Measurements from ENCODE around the gene TRIM62.
A peak's percentile ranks its signal among the peaks of the same experiment; 100 is the strongest.
"Not testable (repeated sequence)": the region's sequence is repeated elsewhere in the genome, so short reads cannot be mapped to it uniquely, and the experiment has no call there.

The TRIM62 gene

GRCh38 chr1:33148615-33149014, 33.2 kb downstream of the TRIM62 start:
- Mint-ChIP-seq H3K27ac (ENCODE audit: low read depth) (no peak overlapping the region), H3K36me3 (ENCODE audit: insufficient read depth) (peaks cover 1% of the 10 kb centered on the region)
- no peak for DNase-seq (ENCODE audit: low spot score in 2 of 2)

GRCh38 chr1:33147997-33148314, 33.9 kb downstream of the TRIM62 start:
- H3K4me3 Mint-ChIP-seq = no peak overlapping the region
- H3K4me1 Mint-ChIP-seq = no peaks in the 10 kb centered on the region

More at GRCh38 chr1:33148615-33149014, 33.2 kb downstream of the TRIM62 start:
- no peaks in the 10 kb centered on the region for H3K4me1 Mint-ChIP-seq
- no peak for ATAC-seq (replicated peaks; ENCODE audit: extremely low read depth, poor library complexity, severe bottlenecking)
- H3K4me3 Mint-ChIP-seq = no peak overlapping the region
- no peaks in the 10 kb centered on the region for H3K27me3 Mint-ChIP-seq
- H3K9me3 Mint-ChIP-seq = no peaks in the 10 kb centered on the region

GRCh38 chr1:33147275-33147996, 34.4 kb downstream of the TRIM62 start:
- Mint-ChIP-seq H3K27me3 (no peaks in the 10 kb centered on the region), H3K27ac (ENCODE audit: low read depth) (peak overlapping the region; percentile 70), H3K36me3 (ENCODE audit: insufficient read depth) (peaks cover 1% of the 10 kb centered on the region), H3K9me3 (no peaks in the 10 kb centered on the region), H3K4me3 (no peak overlapping the region), H3K4me1 (no peaks in the 10 kb centered on the region)
- ATAC-seq (replicated peaks; ENCODE audit: extremely low read depth, poor library complexity, severe bottlenecking) = no peak
- DNase-seq (ENCODE audit: low spot score in 2 of 2) = no peak

More at GRCh38 chr1:33147997-33148314, 33.9 kb downstream of the TRIM62 start:
- no peak for ATAC-seq (replicated peaks; ENCODE audit: extremely low read depth, poor library complexity, severe bottlenecking)
- Mint-ChIP-seq H3K27ac (ENCODE audit: low read depth) (no peak overlapping the region), H3K9me3 (no peaks in the 10 kb centered on the region), H3K27me3 (no peaks in the 10 kb centered on the region), H3K36me3 (ENCODE audit: insufficient read depth) (peaks cover 1% of the 10 kb centered on the region)
- DNase-seq (ENCODE audit: low spot score in 2 of 2) = no peak

- Mint-ChIP-seq H3K4me3 (no peak overlapping the region), H3K27ac (ENCODE audit: low read depth) (peak overlapping the region; percentile 70), H3K4me1 (peaks cover 5% of the 10 kb centered on the region), H3K36me3 (ENCODE audit: insufficient read depth) (peaks cover 3% of the 10 kb centered on the region), H3K9me3 (no peaks in the 10 kb centered on the region), H3K27me3 (no peaks in the 10 kb centered on the region)
- ATAC-seq (replicated peaks; ENCODE audit: extremely low read depth, poor library complexity, severe bottlenecking) (no peak), DNase-seq (ENCODE audit: low spot score in 2 of 2) (no peak)
Observed at GRCh38 chr1:33146003-33146402, 35.8 kb downstream of the TRIM62 start.

GRCh38 chr1:33143698-33144097, 38.1 kb downstream of the TRIM62 start:
- ATAC-seq (replicated peaks; ENCODE audit: extremely low read depth, poor library complexity, severe bottlenecking) (no peak), DNase-seq (ENCODE audit: low spot score in 2 of 2) (no peak)
- no peaks in the 10 kb centered on the region for H3K27me3 Mint-ChIP-seq
- H3K9me3 Mint-ChIP-seq = no peaks in the 10 kb centered on the region
- H3K36me3 Mint-ChIP-seq (ENCODE audit: insufficient read depth) = peaks cover 3% of the 10 kb centered on the region
- H3K4me1 Mint-ChIP-seq = peaks cover 16% of the 10 kb centered on the region
- H3K27ac Mint-ChIP-seq (ENCODE audit: low read depth) = no peak overlapping the region
- H3K4me3 Mint-ChIP-seq = no peak overlapping the region

- H3K4me3 Mint-ChIP-seq = no peak overlapping the region
- no peaks in the 10 kb centered on the region for H3K9me3 Mint-ChIP-seq
- H3K27me3 Mint-ChIP-seq = no peaks in the 10 kb centered on the region
- peaks cover 16% of the 10 kb centered on the region for H3K4me1 Mint-ChIP-seq
- peak overlapping the region; percentile 61 for H3K27ac Mint-ChIP-seq (ENCODE audit: low read depth)
- peaks cover 3% of the 10 kb centered on the region for H3K36me3 Mint-ChIP-seq (ENCODE audit: insufficient read depth)
- ATAC-seq (replicated peaks; ENCODE audit: extremely low read depth, poor library complexity, severe bottlenecking) = no peak
- DNase-seq (ENCODE audit: low spot score in 2 of 2) = no peak
Observed at GRCh38 chr1:33143176-33143575, 38.7 kb downstream of the TRIM62 start.

GRCh38 chr1:33142483-33143064, 39.3 kb downstream of the TRIM62 start:
- Mint-ChIP-seq H3K9me3 (no peaks in the 10 kb centered on the region), H3K36me3 (ENCODE audit: insufficient read depth) (peaks cover 3% of the 10 kb centered on the region), H3K27me3 (no peaks in the 10 kb centered on the region), H3K4me3 (no peak overlapping the region), H3K4me1 (peaks cover 16% of the 10 kb centered on the region), H3K27ac (ENCODE audit: low read depth) (peak overlapping the region; percentile 61)
- ATAC-seq (replicated peaks; ENCODE audit: extremely low read depth, poor library complexity, severe bottlenecking) (no peak), DNase-seq (ENCODE audit: low spot score in 2 of 2) (no peak)

- Mint-ChIP-seq H3K9me3 (no peaks in the 10 kb centered on the region), H3K27me3 (no peaks in the 10 kb centered on the region), H3K27ac (ENCODE audit: low read depth) (no peak overlapping the region), H3K4me1 (peaks cover 16% of the 10 kb centered on the region), H3K4me3 (no peak overlapping the region), H3K36me3 (ENCODE audit: insufficient read depth) (peaks cover 3% of the 10 kb centered on the region)
- no peak for ATAC-seq (replicated peaks; ENCODE audit: extremely low read depth, poor library complexity, severe bottlenecking)
- no peak for DNase-seq (ENCODE audit: low spot score in 2 of 2)
Observed at GRCh38 chr1:33141781-33142180, 40.1 kb downstream of the TRIM62 start.

GRCh38 chr1:33141216-33141615, 40.6 kb downstream of the TRIM62 start:
- no peaks in the 10 kb centered on the region for H3K9me3 Mint-ChIP-seq
- H3K36me3 Mint-ChIP-seq (ENCODE audit: insufficient read depth) = peaks cover 3% of the 10 kb centered on the region
- H3K27me3 Mint-ChIP-seq = no peaks in the 10 kb centered on the region
- H3K4me3 Mint-ChIP-seq = no peak overlapping the region
- peaks cover 18% of the 10 kb centered on the region for H3K4me1 Mint-ChIP-seq
- peak overlapping the region; percentile 45 for H3K27ac Mint-ChIP-seq (ENCODE audit: low read depth)
- ATAC-seq (replicated peaks; ENCODE audit: extremely low read depth, poor library complexity, severe bottlenecking) (no peak), DNase-seq (ENCODE audit: low spot score in 2 of 2) (no peak)

GRCh38 chr1:33140153-33141149, 41.4 kb downstream of the TRIM62 start:
- H3K27ac Mint-ChIP-seq (ENCODE audit: low read depth) = peak overlapping the region; percentile 45
- H3K4me1 Mint-ChIP-seq = peaks cover 23% of the 10 kb centered on the region
- H3K4me3 Mint-ChIP-seq = no peak overlapping the region
- no peak for ATAC-seq (replicated peaks; ENCODE audit: extremely low read depth, poor library complexity, severe bottlenecking)
- peaks cover 3% of the 10 kb centered on the region for H3K36me3 Mint-ChIP-seq (ENCODE audit: insufficient read depth)
- no peaks in the 10 kb centered on the region for H3K27me3 Mint-ChIP-seq
- no peak for DNase-seq (ENCODE audit: low spot score in 2 of 2)
- no peaks in the 10 kb centered on the region for H3K9me3 Mint-ChIP-seq

- no peaks in the 10 kb centered on the region for H3K27me3 Mint-ChIP-seq
- ATAC-seq (replicated peaks; ENCODE audit: extremely low read depth, poor library complexity, severe bottlenecking) = no peak
Observed at GRCh38 chr1:33137800-33138199, 44.0 kb downstream of the TRIM62 start.

GRCh38 chr1:33136041-33136440, 45.8 kb downstream of the TRIM62 start:
- H3K36me3 Mint-ChIP-seq (ENCODE audit: insufficient read depth); H3K4me3 Mint-ChIP-seq: not testable (repeated sequence)
- peak overlapping the region; percentile 77 for H3K27ac Mint-ChIP-seq (ENCODE audit: low read depth)

More at GRCh38 chr1:33137800-33138199, 44.0 kb downstream of the TRIM62 start:
- peaks cover 28% of the 10 kb centered on the region for H3K4me1 Mint-ChIP-seq
- peaks cover 4% of the 10 kb centered on the region for H3K36me3 Mint-ChIP-seq (ENCODE audit: insufficient read depth)
- H3K27ac Mint-ChIP-seq (ENCODE audit: low read depth) = no peak overlapping the region
- H3K9me3 Mint-ChIP-seq = no peaks in the 10 kb centered on the region
- H3K4me3 Mint-ChIP-seq = no peak overlapping the region
- DNase-seq (ENCODE audit: low spot score in 2 of 2) = peak in 1 of 2 donors; percentile 22

More at GRCh38 chr1:33136041-33136440, 45.8 kb downstream of the TRIM62 start:
- not testable (repeated sequence) for DNase-seq (ENCODE audit: low spot score in 2 of 2); ATAC-seq (replicated peaks; ENCODE audit: extremely low read depth, poor library complexity, severe bottlenecking); H3K27me3 Mint-ChIP-seq; H3K9me3 Mint-ChIP-seq
- peaks cover 36% of the 10 kb centered on the region for H3K4me1 Mint-ChIP-seq

Data from central memory CD8-positive, alpha-beta T cell (primary cell).